Measurements from ENCODE around the gene MAN2B1.

DNA sequence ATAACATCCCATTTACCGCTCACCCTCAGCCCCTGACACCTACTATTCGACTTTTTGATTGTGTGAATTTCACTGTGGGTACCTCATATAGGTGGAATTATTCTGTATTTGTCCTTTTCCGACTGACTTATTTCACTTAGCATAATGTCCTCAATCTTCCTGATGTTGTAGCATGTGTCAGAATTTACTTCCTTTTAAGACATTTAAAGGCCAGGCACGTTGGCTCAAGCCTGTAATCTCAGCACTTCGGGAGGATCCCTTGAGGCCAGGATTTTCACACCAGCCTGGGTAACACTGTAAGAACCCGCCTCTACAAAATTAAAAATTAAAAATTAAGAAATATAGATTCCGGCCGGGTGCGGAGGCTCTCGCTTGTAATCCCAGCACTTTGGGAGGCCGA lies 68.9 kb downstream of the MAN2B1 start:
- TF ChIP-seq CTCF (conservative IDR thresholded peaks at IDR 0.05 in 1 of 2, IDR thresholded peaks at IDR 0.05 in 1 of 2; ENCODE audit: extremely low read depth in 1 of 2, insufficient read depth in 1 of 2, low read depth in 1 of 2, low read length in 2 of 2) (no peak), EZH2 (IDR thresholded peaks at IDR 0.05; ENCODE audit: borderline replicate concordance, low read length) (no peak)

Data from mammary epithelial cell (primary cell).